Measurements from ENCODE around the gene SYT1.

Gene SYT1

GRCh38 chr12:79333144-79333543, 468.6 kb downstream of the SYT1 start:
- no peak for ATAC-seq
- no peak for TF ChIP-seq ZNF70 (CRISPR knock-in tag; IDR thresholded peaks at IDR 0.05)
- TF ChIP-seq ZFP30 (CRISPR knock-in tag; IDR thresholded peaks at IDR 0.05), result no peak
- no peak for TF ChIP-seq ARNTL (CRISPR knock-in tag; IDR thresholded peaks at IDR 0.05; ENCODE audit: borderline replicate concordance, low read depth)
- no peak for TF ChIP-seq ZNF565 (CRISPR knock-in tag; conservative IDR thresholded peaks at IDR 0.05; ENCODE audit: low read depth)
- no peak for TF ChIP-seq ISL1 (CRISPR knock-in tag; IDR thresholded peaks at IDR 0.05)
- TF ChIP-seq CSRNP3 (CRISPR knock-in tag; IDR thresholded peaks at IDR 0.05), result no peak
- no peak for TF ChIP-seq PPARA (CRISPR knock-in tag; IDR thresholded peaks at IDR 0.05; ENCODE audit: borderline replicate concordance)
- no peak for TF ChIP-seq OSR1 (CRISPR knock-in tag; IDR thresholded peaks at IDR 0.05)
- no peak for TF ChIP-seq SNAI2 (CRISPR knock-in tag; IDR thresholded peaks at IDR 0.05)
- no peak for TF ChIP-seq ZFP3 (CRISPR knock-in tag; IDR thresholded peaks at IDR 0.05)
- no peak for TF ChIP-seq TSHZ2 (CRISPR knock-in tag; IDR thresholded peaks at IDR 0.05)
- no peak for TF ChIP-seq BACH2 (CRISPR knock-in tag; IDR thresholded peaks at IDR 0.05; ENCODE audit: borderline replicate concordance)
- TF ChIP-seq TOX (CRISPR knock-in tag; IDR thresholded peaks at IDR 0.05; ENCODE audit: borderline replicate concordance), result no peak
- TF ChIP-seq ZC3H10 (CRISPR knock-in tag; IDR thresholded peaks at IDR 0.05), result no peak
- no peak for TF ChIP-seq RARB (CRISPR knock-in tag; IDR thresholded peaks at IDR 0.05)

GRCh38 chr12:79337662-79338290, 473.2 kb downstream of the SYT1 start:
- ATAC-seq, result no peak

More at GRCh38 chr12:79337662-79338290, 473.2 kb downstream of the SYT1 start:
- no peak for TF ChIP-seq PPARA (CRISPR knock-in tag; IDR thresholded peaks at IDR 0.05; ENCODE audit: borderline replicate concordance)
- no peak for TF ChIP-seq RARB (CRISPR knock-in tag; IDR thresholded peaks at IDR 0.05)
- TF ChIP-seq TCF4 (CRISPR knock-in tag; IDR thresholded peaks at IDR 0.05; ENCODE audit: borderline replicate concordance), result no peak
- no peak for TF ChIP-seq GLIS3 (CRISPR knock-in tag; IDR thresholded peaks at IDR 0.05)
- TF ChIP-seq CSRNP3 (CRISPR knock-in tag; IDR thresholded peaks at IDR 0.05), result no peak
- no peak for TF ChIP-seq ZNF70 (CRISPR knock-in tag; IDR thresholded peaks at IDR 0.05)
- TF ChIP-seq ISL1 (CRISPR knock-in tag; IDR thresholded peaks at IDR 0.05), result no peak
- no peak for TF ChIP-seq CSDC2 (CRISPR knock-in tag; IDR thresholded peaks at IDR 0.05)
- TF ChIP-seq POU6F1 (CRISPR knock-in tag; IDR thresholded peaks at IDR 0.05; ENCODE audit: borderline replicate concordance, low read depth), result no peak
- no peak for TF ChIP-seq ZNF8 (CRISPR knock-in tag; IDR thresholded peaks at IDR 0.05)
- no peak for TF ChIP-seq CREB5 (CRISPR knock-in tag; IDR thresholded peaks at IDR 0.05; ENCODE audit: low read depth)

Data from SK-N-SH treated with all-trans-retinoic acid at 6 μM for 48 hours (cell line).